HL-60 (cell line): ENCODE data around the gene CCDC106.

Source experiments
- GABPA ChIP-seq: IDR thresholded peaks from 2 replicates; pipeline ENCODE4 v1.6.1; 2012; ENCODE audit warnings: low read depth
- SPI1 ChIP-seq: IDR thresholded peaks from 2 replicates; pipeline ENCODE4 v1.6.1; 2012; ENCODE audit warnings: low read depth, mild to moderate bottlenecking, borderline replicate concordance
- TF ChIP-seq, protein P1 (sequence below): IDR thresholded peaks from one replicate; pipeline ENCODE4 v1.5.1; 2011; ENCODE audit warnings: low read length, control low read depth, inconsistent platforms; ENCODE audit not compliant: insufficient read depth

DNA sequence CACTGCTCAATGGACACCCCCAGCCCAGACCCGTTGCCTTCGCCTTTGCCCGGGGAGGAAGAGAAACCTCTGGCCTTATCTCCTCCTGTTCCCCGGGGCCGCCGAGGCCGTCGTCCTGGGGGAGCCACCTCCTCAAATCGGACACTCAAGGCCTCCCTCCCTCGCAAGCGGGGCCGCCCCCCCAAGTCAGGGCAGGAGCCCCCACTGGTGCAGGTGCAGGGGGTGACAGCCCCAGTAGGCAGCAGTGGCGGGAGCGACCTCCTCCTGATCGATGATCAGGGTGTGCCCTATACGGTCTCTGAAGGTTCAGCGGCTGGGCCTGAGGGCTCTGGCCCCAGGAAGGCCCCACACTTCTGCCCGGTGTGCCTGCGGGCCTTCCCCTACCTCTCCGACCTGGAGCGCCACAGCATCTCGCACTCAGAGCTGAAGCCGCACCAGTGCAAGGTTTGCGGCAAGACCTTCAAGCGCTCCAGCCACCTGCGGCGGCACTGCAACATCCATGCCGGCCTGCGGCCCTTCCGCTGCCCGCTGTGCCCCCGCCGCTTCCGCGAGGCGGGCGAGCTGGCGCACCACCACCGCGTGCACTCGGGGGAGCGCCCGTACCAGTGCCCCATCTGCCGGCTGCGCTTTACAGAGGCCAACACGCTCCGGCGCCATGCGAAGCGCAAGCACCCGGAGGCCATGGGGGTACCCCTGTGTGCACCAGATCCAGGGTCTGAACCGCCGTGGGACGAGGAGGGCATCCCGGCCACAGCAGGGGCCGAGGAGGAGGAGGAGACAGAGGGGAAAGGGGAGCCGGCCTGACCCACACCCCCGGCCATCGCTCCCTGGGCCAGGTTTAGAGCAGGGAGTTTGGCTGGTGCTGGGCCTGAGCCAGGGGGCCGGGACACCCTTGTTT lies 45.7 kb upstream of the CCDC106 start:
- TF ChIP-seq, protein P1, sequence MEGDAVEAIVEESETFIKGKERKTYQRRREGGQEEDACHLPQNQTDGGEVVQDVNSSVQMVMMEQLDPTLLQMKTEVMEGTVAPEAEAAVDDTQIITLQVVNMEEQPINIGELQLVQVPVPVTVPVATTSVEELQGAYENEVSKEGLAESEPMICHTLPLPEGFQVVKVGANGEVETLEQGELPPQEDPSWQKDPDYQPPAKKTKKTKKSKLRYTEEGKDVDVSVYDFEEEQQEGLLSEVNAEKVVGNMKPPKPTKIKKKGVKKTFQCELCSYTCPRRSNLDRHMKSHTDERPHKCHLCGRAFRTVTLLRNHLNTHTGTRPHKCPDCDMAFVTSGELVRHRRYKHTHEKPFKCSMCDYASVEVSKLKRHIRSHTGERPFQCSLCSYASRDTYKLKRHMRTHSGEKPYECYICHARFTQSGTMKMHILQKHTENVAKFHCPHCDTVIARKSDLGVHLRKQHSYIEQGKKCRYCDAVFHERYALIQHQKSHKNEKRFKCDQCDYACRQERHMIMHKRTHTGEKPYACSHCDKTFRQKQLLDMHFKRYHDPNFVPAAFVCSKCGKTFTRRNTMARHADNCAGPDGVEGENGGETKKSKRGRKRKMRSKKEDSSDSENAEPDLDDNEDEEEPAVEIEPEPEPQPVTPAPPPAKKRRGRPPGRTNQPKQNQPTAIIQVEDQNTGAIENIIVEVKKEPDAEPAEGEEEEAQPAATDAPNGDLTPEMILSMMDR = no peak
- no peak for TF ChIP-seq SPI1
- TF ChIP-seq GABPA = no peak
